NCI-H1105 (cell line): ENCODE data around the gene PIRT.

Experiments
- DNase-seq: peaks from one replicate; lab custom pipeline; 2025; lab: John Stamatoyannopoulos, UW

The PIRT gene

DNA sequence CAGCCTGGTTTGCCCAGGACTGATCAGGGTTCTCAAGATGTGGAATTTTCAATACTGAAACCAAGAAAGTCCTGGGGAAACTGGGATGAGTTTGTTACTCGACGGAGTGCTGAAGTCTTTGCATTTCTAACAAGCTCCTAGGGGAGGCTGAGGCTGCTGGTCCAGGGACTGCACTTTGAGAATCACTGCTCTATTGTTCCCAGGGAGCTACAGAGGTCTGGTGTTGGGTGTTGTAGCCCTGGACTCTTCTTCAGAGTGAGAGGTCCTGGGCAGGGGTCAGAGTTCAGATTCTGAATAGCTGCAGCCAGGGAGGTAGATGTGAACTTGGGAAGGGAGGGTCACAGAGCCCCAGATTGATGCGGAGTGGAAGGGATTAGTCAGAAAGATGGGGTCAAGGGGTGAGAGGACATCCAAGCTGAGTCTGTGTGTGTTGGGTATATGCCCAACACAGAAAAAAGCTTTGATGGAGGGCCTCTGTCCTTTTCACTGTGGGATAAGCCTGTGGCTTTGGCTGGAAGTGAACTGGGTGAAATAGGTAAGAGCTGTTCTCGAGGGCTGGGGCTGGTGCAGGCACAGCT lies 48.1 kb downstream of the PIRT start:
- DNase-seq = no peak

DNA sequence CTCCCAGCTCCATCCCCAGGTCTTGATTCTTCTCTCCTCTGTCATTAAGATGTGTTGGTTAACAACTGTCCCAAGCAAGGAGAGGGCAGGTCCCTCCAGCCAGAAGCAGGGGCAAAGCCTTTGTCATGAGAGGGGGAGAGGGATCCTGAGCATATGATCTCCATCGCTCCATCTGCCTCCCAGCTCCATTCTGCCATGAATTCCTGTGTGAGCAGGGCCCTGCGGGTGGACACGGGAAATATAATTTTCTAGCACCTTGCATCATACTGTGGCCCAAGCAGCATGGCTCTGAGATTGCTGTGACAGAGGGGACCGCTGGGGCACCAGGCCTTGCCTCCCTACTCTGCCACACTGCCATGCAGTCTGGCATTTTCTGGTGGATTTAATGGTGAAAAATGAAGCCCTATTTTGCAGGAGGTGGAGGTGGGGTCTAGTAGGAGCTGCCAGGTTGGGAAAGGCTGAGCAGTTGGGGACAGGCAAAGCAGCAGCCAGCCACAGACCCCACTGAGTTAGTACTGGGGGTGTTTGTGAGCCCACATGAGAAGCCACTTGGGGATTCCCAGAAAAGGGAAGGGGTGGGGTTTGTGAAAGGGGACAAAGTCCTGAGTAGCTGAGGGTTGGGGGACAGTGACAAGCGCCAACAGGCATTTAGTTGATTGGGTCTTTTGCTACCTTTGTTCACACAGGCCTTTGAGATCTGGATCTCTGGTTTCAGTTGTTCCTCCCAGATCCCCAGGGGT lies 50.4 kb downstream of the PIRT start:
- no peak for DNase-seq

DNA sequence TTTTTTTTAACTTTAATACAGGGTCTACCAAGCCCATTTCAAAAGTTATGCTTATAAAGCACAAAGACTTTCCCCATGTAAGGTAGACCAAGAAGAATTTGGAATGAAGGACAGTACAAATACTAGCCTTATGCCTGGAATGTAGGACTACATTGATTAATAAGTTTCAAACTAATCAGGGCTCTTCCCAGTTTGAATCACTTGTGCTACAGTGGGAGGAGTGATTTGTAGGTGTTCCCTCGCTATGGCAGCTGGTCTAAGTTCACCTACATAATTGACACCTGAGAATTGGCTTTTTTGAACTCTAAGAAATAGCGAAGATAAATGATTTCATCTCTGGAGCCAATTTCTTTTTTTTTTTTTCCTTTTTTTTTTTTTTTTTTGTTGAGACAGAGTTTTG lies 52.6 kb downstream of the PIRT start:
- DNase-seq = no peak

DNA sequence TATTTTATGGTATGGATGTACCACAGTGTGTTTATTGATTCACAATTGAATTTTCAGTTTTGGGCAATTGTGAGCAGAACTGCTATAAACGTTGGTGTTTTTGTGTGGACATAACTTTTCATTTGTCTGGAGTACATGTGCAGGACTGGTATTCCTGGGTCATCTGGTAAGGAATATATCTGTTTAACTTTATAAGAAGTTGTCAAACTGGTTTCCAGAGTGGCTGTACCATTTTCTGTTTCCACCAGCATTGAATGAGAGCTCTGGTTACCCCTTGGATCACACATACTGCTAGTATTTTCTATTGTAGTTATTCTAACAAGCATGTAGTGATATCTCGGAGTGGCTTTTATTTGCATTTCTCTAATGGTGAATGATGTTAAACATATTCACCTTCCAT lies 58.3 kb downstream of the PIRT start:
- DNase-seq = no peak

DNA sequence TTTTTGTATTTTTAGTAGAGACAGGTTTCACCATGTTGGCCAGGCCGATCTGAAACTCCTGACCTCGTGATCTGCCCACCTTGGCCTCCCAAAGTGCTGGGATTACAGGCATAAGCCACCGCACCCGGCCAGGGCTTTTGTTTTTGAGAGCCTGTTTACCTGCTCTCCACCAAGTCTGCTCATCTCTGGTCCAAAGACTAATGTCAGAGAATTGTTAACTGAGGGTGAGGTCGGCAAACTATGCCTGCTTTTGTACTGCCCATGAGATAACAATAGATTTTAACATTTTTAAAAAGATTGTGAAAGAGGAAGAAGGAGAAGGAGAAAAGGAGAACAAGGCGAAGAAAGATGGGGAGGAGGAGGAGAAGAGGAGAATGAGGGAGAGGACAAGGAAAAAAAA lies 60.0 kb downstream of the PIRT start:
- DNase-seq = no peak

DNA sequence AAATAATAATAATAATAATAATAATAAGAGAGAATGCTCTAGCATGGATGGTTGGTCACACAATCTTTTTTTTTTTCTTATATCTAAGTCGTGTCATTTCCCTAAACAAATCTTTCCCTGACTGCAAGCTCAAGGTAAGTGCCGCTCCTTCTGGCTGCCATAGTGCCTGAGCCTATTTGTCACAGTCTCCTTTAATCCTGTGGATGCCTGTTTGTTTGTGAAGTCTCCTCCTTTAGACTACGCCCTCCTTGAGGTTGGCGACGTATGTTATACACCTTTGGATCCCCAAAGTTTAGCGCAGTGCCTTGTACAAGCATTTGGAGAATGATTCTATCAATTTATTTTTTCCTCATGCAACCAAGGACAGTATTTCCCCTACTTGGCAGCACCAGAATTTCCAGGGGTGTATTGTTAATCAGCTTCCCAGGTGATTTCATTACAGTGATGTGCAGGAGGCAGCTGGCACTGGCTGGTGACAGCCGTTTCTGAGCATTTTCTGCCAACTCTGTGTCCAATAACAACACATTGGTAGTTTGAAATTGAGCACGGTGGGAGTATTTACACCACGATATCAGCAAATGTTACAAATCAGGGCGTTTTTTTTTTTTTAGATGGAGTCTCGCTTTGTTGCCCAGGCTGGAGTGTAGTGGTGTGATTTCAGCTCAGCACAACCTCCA lies 60.6 kb downstream of the PIRT start:
- DNase-seq = no peak

DNA sequence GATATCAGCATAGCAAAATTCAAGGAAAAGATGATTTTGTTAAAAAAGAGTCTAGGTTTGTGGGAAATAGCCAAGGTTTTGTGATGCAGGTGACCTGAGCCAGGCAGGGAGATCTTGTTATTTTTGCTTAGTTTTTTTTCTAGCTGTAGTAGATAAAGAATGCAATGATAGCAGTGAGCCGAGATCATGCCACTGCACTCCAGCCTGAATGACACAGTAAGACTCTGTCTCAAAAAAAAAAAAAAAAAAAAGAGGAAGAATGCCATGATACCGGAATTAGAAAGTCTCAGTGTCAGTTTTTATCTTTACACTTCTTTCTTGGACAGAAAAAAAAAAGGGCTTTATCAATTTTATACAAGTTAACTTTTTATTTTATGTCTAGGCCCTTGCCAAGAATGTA lies 61.5 kb downstream of the PIRT start:
- DNase-seq = no peak

DNA sequence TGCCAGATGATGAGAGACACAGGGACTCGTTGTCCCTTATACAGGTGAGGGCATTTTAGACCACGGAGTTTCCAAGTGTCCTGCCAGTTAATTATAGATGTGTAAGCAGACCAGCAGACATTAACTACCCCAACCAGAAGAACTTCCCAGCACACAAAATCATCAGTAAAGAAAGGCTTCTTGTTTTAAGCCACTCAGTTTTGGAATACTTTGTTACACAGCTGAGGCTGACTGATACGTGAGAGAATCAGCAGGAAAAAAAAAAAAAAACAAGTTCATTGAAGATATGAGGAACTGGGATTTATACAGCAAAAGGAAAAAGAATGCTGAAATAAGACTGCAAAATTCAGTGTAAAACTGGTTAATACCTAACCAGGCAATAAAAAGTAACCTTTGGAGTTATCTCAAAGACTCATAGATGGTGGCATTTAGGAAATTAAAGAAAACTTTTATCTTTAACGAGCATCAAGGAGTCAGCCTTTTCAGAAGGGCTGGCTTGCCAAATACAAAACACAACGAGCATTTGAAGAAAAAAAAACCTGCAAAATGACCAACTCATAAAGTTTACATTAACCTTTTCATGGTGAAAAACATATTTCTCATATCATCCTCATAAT lies 62.0 kb downstream of the PIRT start:
- DNase-seq = no peak

DNA sequence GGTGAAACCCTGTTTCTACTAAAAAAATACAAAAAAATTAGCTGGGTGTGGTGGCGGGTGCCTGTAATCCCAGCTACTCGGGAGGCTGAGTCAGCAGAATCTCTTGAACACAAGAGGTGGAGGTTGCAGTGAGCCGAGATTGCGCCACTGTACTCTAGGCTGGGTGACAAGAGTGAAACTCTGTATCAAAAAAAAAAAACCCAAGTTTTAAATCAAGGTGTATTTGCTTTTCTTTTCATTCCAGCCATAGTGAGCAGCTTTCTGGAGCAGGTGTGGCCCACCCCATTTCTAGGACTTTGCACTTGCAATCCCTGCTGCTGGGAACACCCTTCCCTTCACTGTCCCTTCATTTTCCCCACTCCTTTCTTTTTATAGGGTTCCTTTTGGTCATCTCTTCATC lies 62.8 kb downstream of the PIRT start:
- DNase-seq = no peak

DNA sequence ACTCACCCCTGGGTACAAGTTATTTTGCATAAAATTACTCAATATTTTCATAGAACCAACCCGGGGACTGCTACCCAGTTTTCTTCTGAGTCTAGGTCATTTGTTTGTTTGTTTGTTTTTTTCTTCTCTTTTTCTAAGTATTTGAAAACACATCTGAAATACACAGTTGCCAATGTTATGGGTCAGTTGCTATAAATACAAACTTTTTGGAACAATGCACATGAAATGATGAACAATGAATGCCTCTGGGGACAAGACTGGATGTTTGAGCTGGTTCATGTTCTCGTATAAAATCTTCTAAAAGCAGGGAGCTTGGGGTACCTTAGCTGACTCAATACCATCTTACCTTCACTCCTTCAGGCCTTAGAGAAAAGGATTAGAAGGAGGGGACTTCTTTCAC lies 64.5 kb downstream of the PIRT start:
- no peak for DNase-seq
